Midbrain (tissue), 1 donor: Measurements from ENCODE around the gene ACOT11.
"Not testable (repeated sequence)": the region's sequence is repeated elsewhere in the genome, so short reads cannot be mapped to it uniquely, and the experiment has no call there.

Experiments used
- DNase-seq: peaks from one replicate; lab custom pipeline; 2025; lab: John Stamatoyannopoulos, UW

Gene ACOT11

GRCh38 chr1:54547601-54548388, at the start of gene ACOT11:
Gene ACOT11 (plus strand): TSS chr1:54548228. CDS start chr1:54548310, 82 bp downstream.
- peak; percentile 83 for DNase-seq

GRCh38 chr1:54498383-54499096, 49.5 kb upstream of the ACOT11 start:
- no peak for DNase-seq

DNA sequence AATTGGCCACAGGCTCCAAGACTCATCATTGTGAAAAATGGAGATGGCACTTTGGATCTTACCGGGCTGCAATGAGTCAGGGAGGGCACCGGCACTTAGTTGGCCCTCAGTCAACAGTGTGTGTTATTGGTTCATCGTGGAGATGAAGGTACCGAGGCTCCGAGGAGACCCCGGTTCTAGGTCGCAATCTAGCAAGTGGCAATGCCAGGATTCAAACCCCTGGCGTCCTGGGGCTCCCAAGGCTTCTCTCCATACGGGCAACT, 49.0 kb upstream of the ACOT11 start:
- DNase-seq = no peak

- peak; percentile 9 for DNase-seq
Observed at GRCh38 chr1:54499360-54500106, 48.5 kb upstream of the ACOT11 start.

- no peak for DNase-seq
Observed at GRCh38 chr1:54500107-54500431, 48.0 kb upstream of the ACOT11 start.

GRCh38 chr1:54501849-54502248, 46.2 kb upstream of the ACOT11 start:
- DNase-seq = no peak

GRCh38 chr1:54502342-54502741, 45.7 kb upstream of the ACOT11 start:
- no peak for DNase-seq

DNA sequence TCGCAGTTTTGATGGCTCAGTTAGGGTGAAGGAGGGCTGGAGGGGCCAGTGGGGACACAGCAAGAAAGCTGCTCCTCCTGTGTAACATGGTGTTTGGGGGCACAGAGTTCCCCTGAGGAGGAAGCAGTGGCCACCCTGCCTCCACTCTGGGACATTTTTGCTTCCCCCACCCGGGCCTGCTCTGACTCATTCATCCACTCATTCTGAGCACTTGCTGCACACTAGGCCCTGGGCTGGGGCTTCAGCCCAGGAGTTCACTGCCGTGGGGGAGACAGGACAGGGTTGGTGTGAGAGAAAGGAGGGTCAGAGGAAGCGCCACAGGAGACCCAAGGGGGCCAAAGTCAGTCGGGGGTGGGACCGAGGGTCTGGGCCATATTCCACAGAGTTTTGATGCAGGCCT, 41.4 kb upstream of the ACOT11 start:
- no peak for DNase-seq

DNA sequence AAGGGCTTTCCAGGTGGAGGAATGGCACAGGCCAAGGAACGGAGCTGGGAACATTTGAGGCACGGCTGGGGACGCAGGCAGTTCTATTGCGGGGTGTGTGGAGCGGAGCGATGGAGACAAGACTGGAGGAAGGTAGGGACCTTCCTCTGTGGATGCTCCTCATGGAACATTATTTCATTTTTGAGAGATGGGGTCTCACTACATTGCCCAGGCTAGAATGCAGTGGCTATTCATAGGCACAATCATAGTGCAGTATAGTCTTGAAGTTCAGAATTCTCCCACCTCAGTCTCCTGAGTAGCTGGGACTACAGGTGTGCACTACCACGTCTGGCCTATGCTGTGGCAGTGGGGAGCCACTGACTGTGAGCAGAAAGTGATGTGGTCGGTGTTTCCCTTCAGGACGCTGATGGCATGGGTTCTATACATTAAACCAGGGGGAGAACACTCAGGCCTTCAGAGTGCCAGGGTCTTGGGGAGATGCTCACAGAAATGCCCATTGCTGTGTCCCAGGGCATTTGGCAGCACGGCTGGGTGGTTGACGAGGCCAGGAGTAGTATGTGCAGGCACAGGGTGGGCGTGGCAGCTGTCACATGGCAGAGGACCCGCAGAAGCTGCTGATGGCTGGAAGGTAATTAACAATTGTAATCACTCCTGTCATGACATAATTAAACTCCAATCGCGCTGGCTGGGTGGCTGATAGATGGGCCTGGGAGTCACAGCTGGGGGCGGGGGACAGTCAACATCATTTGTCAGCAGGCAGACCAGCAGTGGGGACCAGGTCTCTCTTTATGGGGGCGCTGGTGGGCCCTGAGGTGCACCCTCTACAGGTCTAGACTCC, 40.8 kb upstream of the ACOT11 start:
- no peak for DNase-seq

GRCh38 chr1:54510715-54511270, 37.2 kb upstream of the ACOT11 start:
- DNase-seq = no peak

DNA sequence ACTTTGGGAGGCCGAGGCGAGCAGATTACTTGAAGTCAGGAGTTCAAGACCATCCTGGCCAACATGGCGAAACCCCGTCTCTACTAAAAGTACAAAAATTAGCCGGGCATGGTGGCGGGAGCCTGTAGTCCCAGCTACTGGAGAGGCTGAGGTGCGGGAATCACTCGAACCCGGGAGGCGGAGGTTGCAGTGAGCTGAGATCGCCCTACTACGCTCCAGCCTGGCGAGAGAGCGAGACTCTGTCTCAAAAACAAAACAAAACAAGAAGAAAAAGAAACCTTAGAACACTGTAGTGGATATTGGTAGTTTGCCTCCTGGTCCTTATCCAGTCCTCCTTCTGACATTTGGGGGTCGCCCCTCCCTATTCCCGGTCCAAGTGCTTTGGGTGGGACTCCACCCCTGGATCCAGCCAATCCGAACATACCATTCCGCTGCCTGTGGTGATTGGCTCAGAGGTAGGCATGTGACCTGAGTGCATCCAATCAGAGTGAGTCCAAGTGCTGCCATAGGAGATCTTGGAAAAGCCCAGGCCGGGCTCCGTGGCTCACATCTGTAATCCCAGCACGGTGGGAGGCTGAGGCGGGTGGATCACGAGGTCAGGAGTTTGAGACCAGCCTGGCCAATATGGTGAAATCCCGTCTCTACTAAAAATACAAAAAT, 34.0 kb upstream of the ACOT11 start:
- not testable (repeated sequence) for DNase-seq

- DNase-seq = no peak
Observed at GRCh38 chr1:54516249-54516920, 31.6 kb upstream of the ACOT11 start.

- no peak for DNase-seq
Observed at GRCh38 chr1:54517496-54517895, 30.5 kb upstream of the ACOT11 start.

- DNase-seq = no peak
Observed at GRCh38 chr1:54518489-54518888, 29.5 kb upstream of the ACOT11 start.

- DNase-seq = no peak
Observed at GRCh38 chr1:54519709-54520108, 28.3 kb upstream of the ACOT11 start.

GRCh38 chr1:54520631-54521321, 27.3 kb upstream of the ACOT11 start:
- no peak for DNase-seq

- DNase-seq = not testable (repeated sequence)
Observed at GRCh38 chr1:54526565-54526964, 21.5 kb upstream of the ACOT11 start.

GRCh38 chr1:54528613-54529012, 19.4 kb upstream of the ACOT11 start:
- DNase-seq = no peak

DNA sequence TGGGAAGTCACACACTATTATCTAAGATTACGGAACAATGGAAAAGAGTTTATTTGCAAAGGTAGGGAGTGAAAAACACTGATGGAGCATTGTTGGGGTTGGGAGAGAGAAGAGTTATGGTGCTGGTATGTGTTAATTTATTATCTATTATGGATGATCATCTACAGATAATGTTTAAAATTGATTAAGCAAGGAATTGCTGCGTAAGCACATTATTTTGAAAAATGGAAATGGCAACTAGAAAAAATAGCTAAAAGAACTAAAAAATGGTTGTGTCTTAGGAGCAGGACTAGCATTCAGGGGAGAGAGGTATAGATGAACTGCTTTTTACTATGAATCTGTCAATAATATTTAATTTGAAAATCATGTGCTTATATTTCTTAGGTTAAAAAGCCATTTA, 16.0 kb upstream of the ACOT11 start:
- no peak for DNase-seq

DNA sequence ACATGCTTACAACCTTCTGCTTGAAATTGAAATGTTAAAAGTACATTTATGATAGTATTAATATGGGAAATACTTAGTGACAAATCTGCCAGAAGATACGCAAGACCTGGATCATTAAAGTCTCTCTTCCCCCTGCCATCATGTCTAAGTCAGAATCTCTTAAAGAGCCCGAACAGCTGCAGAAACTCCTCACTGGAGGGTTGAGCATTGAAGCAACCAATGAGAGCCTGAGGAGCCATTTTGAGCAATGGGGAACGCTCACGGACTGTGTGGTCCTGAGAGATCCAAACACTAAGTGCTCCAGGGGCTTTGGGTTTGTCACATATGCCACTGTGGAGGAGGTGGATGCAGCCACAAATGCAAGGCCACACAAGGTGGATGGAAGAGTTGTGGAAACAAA, 11.4 kb upstream of the ACOT11 start:
- DNase-seq = not testable (repeated sequence)
